NCI-H446 (cell line): ENCODE measurements around the gene POP7.
"Not testable (repeated sequence)": the region's sequence is repeated elsewhere in the genome, so short reads cannot be mapped to it uniquely, and the experiment has no call there.

Experiments
- DNase-seq, 2 experiments: peaks; one replicate each; lab custom pipeline; 2025; lab: John Stamatoyannopoulos, UW

POP7 gene

GRCh38 chr7:100705753-100706671 is at the start of gene POP7:
TSS of gene POP7 (plus strand) at chr7:100706121. CDS start at chr7:100706831, 710 bp downstream.
- DNase-seq, result peak; percentile 93 to 98

GRCh38 chr7:100662194-100662776 is 43.6 kb upstream of the POP7 start:
- not testable (repeated sequence) for DNase-seq

- DNase-seq, result no peak
Measured at GRCh38 chr7:100665168-100665726, 40.7 kb upstream of the POP7 start.

GRCh38 chr7:100667331-100668068 is 38.4 kb upstream of the POP7 start:
- DNase-seq, result no peak

- no peak for DNase-seq
Measured at GRCh38 chr7:100668069-100668449, 37.9 kb upstream of the POP7 start.

GRCh38 chr7:100669106-100669505 is 36.8 kb upstream of the POP7 start:
- DNase-seq, result not testable (repeated sequence)

GRCh38 chr7:100670074-100670473 is 35.8 kb upstream of the POP7 start:
- no peak for DNase-seq

- DNase-seq, result no peak
Measured at GRCh38 chr7:100671353-100672327, 34.3 kb upstream of the POP7 start.

GRCh38 chr7:100673302-100673941 is 32.5 kb upstream of the POP7 start, which contains the start of gene GNB2:
TSS of gene GNB2 (plus strand) at chr7:100673740. CDS start at chr7:100676266, 2,526 bp downstream.
- peak; percentile 91 to 98 for DNase-seq

GRCh38 chr7:100673942-100674410 is 31.9 kb upstream of the POP7 start:
- DNase-seq, result no peak

- no peak for DNase-seq
Measured at GRCh38 chr7:100674411-100675104, 31.4 kb upstream of the POP7 start.

- no peak for DNase-seq
Measured at GRCh38 chr7:100675105-100675451, 30.8 kb upstream of the POP7 start.

GRCh38 chr7:100675581-100676350 is 30.2 kb upstream of the POP7 start:
- no peak for DNase-seq

GRCh38 chr7:100676501-100677306 is 29.2 kb upstream of the POP7 start:
- no peak for DNase-seq

GRCh38 chr7:100677308-100678267 is 28.3 kb upstream of the POP7 start:
- DNase-seq, result no peak

GRCh38 chr7:100678291-100678984 is 27.5 kb upstream of the POP7 start:
- no peak for DNase-seq
